Caco-2 (cell line): ENCODE measurements around the gene PBRM1. TPM values are rescaled to one million over a fixed set of nuclear protein-coding genes. Genes with fewer than 3 reads are reported as not detected.

Experiments used
- BruUV-seq: library from RNA; stranded (reverse); fragments of 400-500 nt; replicated peaks from 2 replicates; lab custom pipeline; 2021; lab: Mats Ljungman, UMichigan
- CTCF ChIA-PET: fragments of 300-600 bp; sonication (Branson Sonifier 250); formaldehyde crosslinking; loops from one replicate; lab custom pipeline; 2022; ENCODE audit warnings: antibody characterized with exemption; lab: Charles Lee
- POLR2A ChIA-PET: fragments of 300-600 bp; sonication (Branson Sonifier 250); formaldehyde crosslinking; loops from one replicate; lab custom pipeline; 2022; ENCODE audit warnings: antibody characterized with exemption; lab: Charles Lee
- DNase-seq, 2 experiments: peaks; one replicate each; pipeline versions ENCODE4 v3.0.0 to v3.0.0-alpha.2; 2020 to 2022
- H3K27me3 ChIP-seq: replicated peaks from 2 replicates; pipeline ENCODE4 v1.6.0; 2011; ENCODE audit warnings: low read length; ENCODE audit not compliant: control insufficient read depth, insufficient read depth
- H3K36me3 ChIP-seq: 2 replicates; pipeline ENCODE4 v1.5.1; 2011; ENCODE audit warnings: low read length; ENCODE audit not compliant: control insufficient read depth, insufficient read depth
- H3K4me1 ChIP-seq: fragments of 250-450 bp; sonication (Bioruptor Pico); 2 replicates; pipeline ENCODE4 v1.5.1; 2020; ENCODE audit warnings: mild to moderate bottlenecking
- H3K4me3 ChIP-seq: 2 replicates; pipeline ENCODE4 v1.5.1; 2011; ENCODE audit warnings: low read depth, mild to moderate bottlenecking, control low read depth, low read length
- H3K9me3 ChIP-seq: fragments of 250-450 bp; sonication (Bioruptor Pico); 2 replicates; pipeline ENCODE4 v1.5.1; 2020; ENCODE audit warnings: mild to moderate bottlenecking, moderate library complexity
- H3K27ac Mint-ChIP-seq: one replicate; pipeline ENCODE4 v1.8.0; 2022; ENCODE audit warnings: mixed read lengths; ENCODE audit not compliant: unreplicated experiment
- H3K27me3 Mint-ChIP-seq: one replicate; pipeline ENCODE4 v1.8.0; 2022; ENCODE audit warnings: mixed read lengths; ENCODE audit not compliant: insufficient read depth, unreplicated experiment
- H3K36me3 Mint-ChIP-seq: one replicate; pipeline ENCODE4 v1.8.0; 2022; ENCODE audit warnings: mild to moderate bottlenecking, mixed read lengths; ENCODE audit not compliant: insufficient read depth, unreplicated experiment
- H3K4me1 Mint-ChIP-seq: one replicate; pipeline ENCODE4 v1.8.0; 2022; ENCODE audit warnings: low read depth, mixed read lengths; ENCODE audit not compliant: unreplicated experiment
- H3K4me3 Mint-ChIP-seq: one replicate; pipeline ENCODE4 v1.8.0; 2022; ENCODE audit warnings: mild to moderate bottlenecking, moderate library complexity, mixed read lengths; ENCODE audit not compliant: unreplicated experiment
- H3K9me3 Mint-ChIP-seq: one replicate; pipeline ENCODE4 v1.8.0; 2022; ENCODE audit warnings: mixed read lengths; ENCODE audit not compliant: unreplicated experiment
- intact Hi-C: fragments of 100-400 bp; cut with micrococcal nuclease; formaldehyde crosslinking; loops from one replicate; pipeline ENCODE4 v1.10.0; 2022; ENCODE audit not compliant: unreplicated experiment
- total RNA-seq: library from RNA; stranded (reverse); gene quantifications from 2 replicates; pipeline ENCODE4 v1.2.3, GENCODE V29; 2022
- TF ChIP-seq, protein P1 (sequence below), 2 experiments: fragments of 200-600 bp in 1 of 2; IDR thresholded peaks; 1 replicate in 1 of 2; 2 replicates in 1 of 2; pipeline versions ENCODE4 v1.5.1 to v1.8.0; 2011 to 2022; ENCODE audit warnings: antibody characterized with exemption in 1 of 2, control low read depth in 1 of 2, inconsistent platforms in 1 of 2, low read depth in 1 of 2, low read length in 1 of 2, mild to moderate bottlenecking in 1 of 2, moderate library complexity in 1 of 2; ENCODE audit not compliant: insufficient read depth in 1 of 2, severe bottlenecking in 1 of 2, unreplicated experiment in 1 of 2

Gene PBRM1
- total RNA-seq, 1 experiment from 2014 or later, result 50.7 TPM

DNA sequence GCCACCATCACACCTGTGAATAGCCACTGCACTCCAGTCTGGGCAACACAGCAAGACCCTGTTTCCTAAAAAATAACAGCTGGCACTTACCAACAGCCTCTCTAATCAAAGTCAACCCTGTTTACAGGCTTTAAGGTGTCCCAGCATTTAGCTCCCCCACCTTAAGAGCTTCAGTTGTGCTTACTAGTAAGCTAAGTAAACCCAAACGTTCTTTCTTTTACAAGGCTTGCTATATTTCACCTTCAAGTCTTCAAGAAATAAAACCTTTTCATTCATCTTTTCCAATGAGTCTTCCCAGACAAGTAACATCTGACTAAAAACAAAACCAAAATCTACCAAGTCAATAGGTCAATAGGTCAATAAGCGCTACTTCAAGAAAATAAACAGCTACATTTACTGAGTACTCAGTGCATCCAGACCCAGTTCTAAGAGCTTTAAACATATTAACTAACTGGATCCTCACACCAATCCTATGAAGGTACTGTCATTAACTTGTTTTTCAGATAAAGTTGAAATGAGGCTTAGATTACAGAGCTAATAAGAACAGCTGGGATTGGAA is 62.4 kb downstream of the PBRM1 start:
- no peaks in the 10 kb centered on the region for H3K9me3 Mint-ChIP-seq
- TF ChIP-seq, protein P1, sequence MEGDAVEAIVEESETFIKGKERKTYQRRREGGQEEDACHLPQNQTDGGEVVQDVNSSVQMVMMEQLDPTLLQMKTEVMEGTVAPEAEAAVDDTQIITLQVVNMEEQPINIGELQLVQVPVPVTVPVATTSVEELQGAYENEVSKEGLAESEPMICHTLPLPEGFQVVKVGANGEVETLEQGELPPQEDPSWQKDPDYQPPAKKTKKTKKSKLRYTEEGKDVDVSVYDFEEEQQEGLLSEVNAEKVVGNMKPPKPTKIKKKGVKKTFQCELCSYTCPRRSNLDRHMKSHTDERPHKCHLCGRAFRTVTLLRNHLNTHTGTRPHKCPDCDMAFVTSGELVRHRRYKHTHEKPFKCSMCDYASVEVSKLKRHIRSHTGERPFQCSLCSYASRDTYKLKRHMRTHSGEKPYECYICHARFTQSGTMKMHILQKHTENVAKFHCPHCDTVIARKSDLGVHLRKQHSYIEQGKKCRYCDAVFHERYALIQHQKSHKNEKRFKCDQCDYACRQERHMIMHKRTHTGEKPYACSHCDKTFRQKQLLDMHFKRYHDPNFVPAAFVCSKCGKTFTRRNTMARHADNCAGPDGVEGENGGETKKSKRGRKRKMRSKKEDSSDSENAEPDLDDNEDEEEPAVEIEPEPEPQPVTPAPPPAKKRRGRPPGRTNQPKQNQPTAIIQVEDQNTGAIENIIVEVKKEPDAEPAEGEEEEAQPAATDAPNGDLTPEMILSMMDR (IDR thresholded peaks at IDR 0.05; ENCODE audit: insufficient read depth in 1 of 2, low read depth in 1 of 2, low read length in 1 of 2, severe bottlenecking in 1 of 2, unreplicated experiment in 1 of 2), result no peak
- H3K4me3 Mint-ChIP-seq, result no peak overlapping the region
- POLR2A ChIA-PET, result interaction anchor here (0.9 kb wide), 1 partner anchor 87 kb away, joined by 3 read pairs; the partner anchor contains the start of gene UQCC5
- Histone ChIP-seq H3K4me3 (no peak overlapping the region), H3K36me3 (no peaks in the 10 kb centered on the region; the same call in 1 of the 2 replicates), H3K4me1 (no peaks in the 10 kb centered on the region), H3K27me3 (no peaks in the 10 kb centered on the region), H3K9me3 (no peaks in the 10 kb centered on the region)
- H3K36me3 Mint-ChIP-seq, result peaks cover 43% of the 10 kb centered on the region
- no peaks in the 10 kb centered on the region for H3K4me1 Mint-ChIP-seq
- CTCF ChIA-PET, result no interaction called here
- no peak for DNase-seq
- H3K27ac Mint-ChIP-seq, result no peak overlapping the region
- H3K27me3 Mint-ChIP-seq, result no peaks in the 10 kb centered on the region
- intact Hi-C loops, result no loop called here
- no TSS peak for BruUV-seq

DNA sequence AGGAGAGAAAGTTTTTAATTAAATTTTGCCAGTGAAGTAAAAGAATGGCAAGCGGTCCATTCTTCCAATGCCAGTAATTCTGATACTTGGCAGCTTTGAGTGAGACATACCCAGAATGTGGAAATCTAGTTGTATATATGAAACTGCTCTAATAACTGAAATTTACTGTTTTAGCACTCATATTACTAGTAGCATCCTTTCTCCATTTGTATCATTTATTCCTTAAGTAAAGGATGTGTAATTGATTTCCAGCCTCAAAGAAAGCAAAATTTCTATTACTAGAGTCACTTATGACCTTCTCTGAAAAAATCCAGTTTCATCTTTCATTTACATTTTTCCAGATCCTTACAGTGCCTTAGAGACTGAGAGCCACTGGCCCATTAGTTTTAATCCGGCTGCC is 65.1 kb downstream of the PBRM1 start:
- Mint-ChIP-seq H3K27ac (no peak overlapping the region), H3K9me3 (no peaks in the 10 kb centered on the region), H3K4me3 (no peak overlapping the region), H3K27me3 (no peaks in the 10 kb centered on the region), H3K36me3 (peaks cover 34% of the 10 kb centered on the region), H3K4me1 (no peaks in the 10 kb centered on the region)
- Histone ChIP-seq H3K4me1 (no peaks in the 10 kb centered on the region), H3K4me3 (no peak overlapping the region), H3K36me3 (no peaks in the 10 kb centered on the region; the same call in none of the 2 replicates), H3K9me3 (no peaks in the 10 kb centered on the region), H3K27me3 (no peaks in the 10 kb centered on the region)
- ChIA-PET POLR2A (no interaction called here), CTCF (no interaction called here)
- TF ChIP-seq, protein P1 (IDR thresholded peaks at IDR 0.05; ENCODE audit: insufficient read depth in 1 of 2, low read depth in 1 of 2, low read length in 1 of 2, severe bottlenecking in 1 of 2, unreplicated experiment in 1 of 2), result no peak
- DNase-seq, result no peak
- no TSS peak for BruUV-seq
- intact Hi-C loops, result no loop called here

DNA sequence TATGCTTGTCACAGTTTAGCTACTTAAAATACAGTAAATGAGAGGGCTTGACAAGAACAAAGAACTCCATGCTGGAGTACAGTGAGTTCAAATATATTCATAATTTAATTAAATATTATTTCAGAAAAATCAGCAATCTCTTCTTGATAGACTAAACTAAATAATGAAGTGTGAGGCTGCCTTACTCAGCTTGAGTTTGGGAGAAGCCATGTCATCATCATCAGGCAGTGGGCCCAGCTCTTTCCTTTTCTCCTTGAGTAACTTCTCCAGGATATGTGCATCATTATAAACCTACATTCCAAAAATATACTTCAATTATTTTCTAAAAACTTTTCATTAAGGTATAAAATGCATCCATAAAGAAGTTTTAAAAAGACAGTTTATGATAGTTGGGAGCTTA is 70.5 kb downstream of the PBRM1 start:
- TF ChIP-seq, protein P1 (IDR thresholded peaks at IDR 0.05; ENCODE audit: insufficient read depth in 1 of 2, low read depth in 1 of 2, low read length in 1 of 2, severe bottlenecking in 1 of 2, unreplicated experiment in 1 of 2), result no peak
- H3K27ac Mint-ChIP-seq, result no peak overlapping the region
- Histone ChIP-seq H3K4me3 (no peak overlapping the region), H3K27me3 (no peaks in the 10 kb centered on the region), H3K9me3 (no peaks in the 10 kb centered on the region), H3K36me3 (no peaks in the 10 kb centered on the region; the same call in 1 of the 2 replicates), H3K4me1 (no peaks in the 10 kb centered on the region)
- BruUV-seq, result no TSS peak
- no peaks in the 10 kb centered on the region for H3K9me3 Mint-ChIP-seq
- no peak for DNase-seq
- H3K4me3 Mint-ChIP-seq, result no peak overlapping the region
- peaks cover 46% of the 10 kb centered on the region for H3K36me3 Mint-ChIP-seq
- no peaks in the 10 kb centered on the region for H3K4me1 Mint-ChIP-seq
- intact Hi-C loops, result no loop called here
- POLR2A ChIA-PET, result interaction anchor here (0.6 kb wide), 1 partner anchor 49 kb away, joined by 4 read pairs; no protein-coding TSS in a partner anchor
- H3K27me3 Mint-ChIP-seq, result no peaks in the 10 kb centered on the region
- CTCF ChIA-PET, result no interaction called here
